ENCODE measurements around the gene RET.
"Not testable (repeated sequence)": the region's sequence is repeated elsewhere in the genome, so short reads cannot be mapped to it uniquely, and the experiment has no call there.

The RET gene

GRCh38 chr10:43079856-43080255, 3.0 kb downstream of the RET start:
- DNase-seq: no peak

- DNase-seq: no peak
Measured at GRCh38 chr10:43082087-43082486, 5.2 kb downstream of the RET start.

GRCh38 chr10:43082746-43083145, 5.9 kb downstream of the RET start:
- no peak for DNase-seq

- DNase-seq: no peak
Measured at GRCh38 chr10:43083764-43084163, 6.9 kb downstream of the RET start.

- DNase-seq: no peak
Measured at GRCh38 chr10:43084812-43085211, 7.9 kb downstream of the RET start.

- DNase-seq: no peak
Measured at GRCh38 chr10:43086321-43086942, 9.6 kb downstream of the RET start.

- DNase-seq: no peak
Measured at GRCh38 chr10:43089519-43089918, 12.7 kb downstream of the RET start.

- no peak for DNase-seq
Measured at GRCh38 chr10:43090188-43090587, 13.3 kb downstream of the RET start.

GRCh38 chr10:43090664-43091063, 13.8 kb downstream of the RET start:
- no peak for DNase-seq

GRCh38 chr10:43091846-43092245, 15.0 kb downstream of the RET start:
- no peak for DNase-seq

GRCh38 chr10:43093423-43094076, 16.7 kb downstream of the RET start:
- no peak for DNase-seq

GRCh38 chr10:43094085-43094484, 17.2 kb downstream of the RET start:
- DNase-seq: no peak

- not testable (repeated sequence) for DNase-seq
Measured at GRCh38 chr10:43099339-43099738, 22.5 kb downstream of the RET start.

GRCh38 chr10:43099928-43100327, 23.1 kb downstream of the RET start:
- DNase-seq: no peak

- no peak for DNase-seq
Measured at GRCh38 chr10:43100366-43100765, 23.5 kb downstream of the RET start.

- DNase-seq: no peak
Measured at GRCh38 chr10:43102063-43102828, 25.4 kb downstream of the RET start.

GRCh38 chr10:43105102-43105955, 28.5 kb downstream of the RET start:
- peak; percentile 60 for DNase-seq

GRCh38 chr10:43105956-43106229, 29.0 kb downstream of the RET start:
- no peak for DNase-seq

GRCh38 chr10:43106256-43107091, 29.6 kb downstream of the RET start:
- no peak for DNase-seq

- DNase-seq: no peak
Measured at GRCh38 chr10:43108951-43109350, 32.1 kb downstream of the RET start.

GRCh38 chr10:43109671-43110249, 32.9 kb downstream of the RET start:
- no peak for DNase-seq
